Right lobe of liver (tissue), 4 donors: ENCODE results near the gene ATP6V0D1.

Source experiments
- POLR2A ChIP-seq: fragments of 450-650 bp; IDR thresholded peaks from one replicate; pipeline ENCODE4 v1.6.1; 2017; ENCODE audit warnings: antibody characterized with exemption, mild to moderate bottlenecking
- TF ChIP-seq, protein P1 (sequence below), 4 donors: fragments of 200-600 bp in 3 of 4; fragments of 450-650 bp in 1 of 4; IDR thresholded peaks; one replicate each; pipeline versions ENCODE4 v1.5.1 to v1.8.0; 2016 to 2022; ENCODE audit warnings: antibody characterized with exemption in 4 of 4, mild to moderate bottlenecking in 2 of 4
- donor health status: DM: no; HTN: no; CAD: no.
- donor health status: DM: no; HTN: no; CAD: no.
- donor health status: DM: no; HTN: yes; CAD: no.

- TF ChIP-seq, protein P1, sequence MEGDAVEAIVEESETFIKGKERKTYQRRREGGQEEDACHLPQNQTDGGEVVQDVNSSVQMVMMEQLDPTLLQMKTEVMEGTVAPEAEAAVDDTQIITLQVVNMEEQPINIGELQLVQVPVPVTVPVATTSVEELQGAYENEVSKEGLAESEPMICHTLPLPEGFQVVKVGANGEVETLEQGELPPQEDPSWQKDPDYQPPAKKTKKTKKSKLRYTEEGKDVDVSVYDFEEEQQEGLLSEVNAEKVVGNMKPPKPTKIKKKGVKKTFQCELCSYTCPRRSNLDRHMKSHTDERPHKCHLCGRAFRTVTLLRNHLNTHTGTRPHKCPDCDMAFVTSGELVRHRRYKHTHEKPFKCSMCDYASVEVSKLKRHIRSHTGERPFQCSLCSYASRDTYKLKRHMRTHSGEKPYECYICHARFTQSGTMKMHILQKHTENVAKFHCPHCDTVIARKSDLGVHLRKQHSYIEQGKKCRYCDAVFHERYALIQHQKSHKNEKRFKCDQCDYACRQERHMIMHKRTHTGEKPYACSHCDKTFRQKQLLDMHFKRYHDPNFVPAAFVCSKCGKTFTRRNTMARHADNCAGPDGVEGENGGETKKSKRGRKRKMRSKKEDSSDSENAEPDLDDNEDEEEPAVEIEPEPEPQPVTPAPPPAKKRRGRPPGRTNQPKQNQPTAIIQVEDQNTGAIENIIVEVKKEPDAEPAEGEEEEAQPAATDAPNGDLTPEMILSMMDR (IDR thresholded peaks at IDR 0.05), result no peak
- TF ChIP-seq POLR2A, result no peak
Observed at GRCh38 chr16:67438098-67438791, 42.7 kb downstream of the ATP6V0D1 start.
